Retina (tissue), 1 donor: ENCODE data around the gene STX12.
"Not testable (repeated sequence)": the region's sequence is repeated elsewhere in the genome, so short reads cannot be mapped to it uniquely, and the experiment has no call there.

Experiments used
- DNase-seq: peaks from one replicate; pipeline ENCODE4 v3.0.0-alpha.2; 2016

Gene STX12

GRCh38 chr1:27776276-27776675 is 3.3 kb downstream of the STX12 start:
- DNase-seq, result not testable (repeated sequence)

DNA sequence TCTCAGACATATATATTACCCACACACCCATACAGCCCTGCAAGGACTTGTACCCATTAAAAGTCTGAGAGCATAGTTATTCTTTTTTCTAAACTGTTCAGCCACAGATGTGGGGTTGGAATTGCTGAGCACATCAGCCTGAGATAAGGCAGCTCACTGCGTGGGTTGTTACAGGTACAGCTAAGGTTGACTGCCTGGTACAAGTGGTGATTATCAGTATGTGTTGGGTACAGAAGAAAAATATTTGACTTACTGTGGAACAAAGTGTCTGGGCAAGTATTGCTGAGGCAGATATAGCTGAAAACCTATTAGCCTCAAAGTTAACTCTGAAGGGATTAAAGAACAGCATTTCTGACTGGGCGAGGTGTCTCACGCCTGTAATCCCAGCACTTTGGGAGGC is 5.0 kb downstream of the STX12 start:
- no peak for DNase-seq

GRCh38 chr1:27779122-27779521 is 6.1 kb downstream of the STX12 start:
- no peak for DNase-seq

DNA sequence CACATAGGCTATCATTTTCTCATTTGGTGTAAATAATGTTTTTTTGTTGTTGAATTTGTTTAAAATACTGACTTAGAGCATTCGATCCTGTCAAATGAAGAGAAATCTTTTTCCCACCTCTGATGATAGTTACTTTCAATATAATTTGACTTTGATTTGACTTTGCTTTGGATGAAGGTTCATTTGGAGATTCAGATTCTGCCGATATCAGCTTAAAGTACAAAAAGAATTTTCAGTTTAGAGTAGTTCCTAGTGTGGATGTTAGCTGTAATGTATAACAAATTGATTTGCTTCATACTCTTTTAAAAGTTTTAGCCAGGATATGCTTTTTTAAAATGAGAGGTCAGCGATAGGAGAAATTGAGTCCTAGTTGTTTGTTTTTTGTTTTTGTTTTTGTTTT is 9.9 kb downstream of the STX12 start:
- no peak for DNase-seq

GRCh38 chr1:27784700-27785099 is 11.7 kb downstream of the STX12 start:
- no peak for DNase-seq

DNA sequence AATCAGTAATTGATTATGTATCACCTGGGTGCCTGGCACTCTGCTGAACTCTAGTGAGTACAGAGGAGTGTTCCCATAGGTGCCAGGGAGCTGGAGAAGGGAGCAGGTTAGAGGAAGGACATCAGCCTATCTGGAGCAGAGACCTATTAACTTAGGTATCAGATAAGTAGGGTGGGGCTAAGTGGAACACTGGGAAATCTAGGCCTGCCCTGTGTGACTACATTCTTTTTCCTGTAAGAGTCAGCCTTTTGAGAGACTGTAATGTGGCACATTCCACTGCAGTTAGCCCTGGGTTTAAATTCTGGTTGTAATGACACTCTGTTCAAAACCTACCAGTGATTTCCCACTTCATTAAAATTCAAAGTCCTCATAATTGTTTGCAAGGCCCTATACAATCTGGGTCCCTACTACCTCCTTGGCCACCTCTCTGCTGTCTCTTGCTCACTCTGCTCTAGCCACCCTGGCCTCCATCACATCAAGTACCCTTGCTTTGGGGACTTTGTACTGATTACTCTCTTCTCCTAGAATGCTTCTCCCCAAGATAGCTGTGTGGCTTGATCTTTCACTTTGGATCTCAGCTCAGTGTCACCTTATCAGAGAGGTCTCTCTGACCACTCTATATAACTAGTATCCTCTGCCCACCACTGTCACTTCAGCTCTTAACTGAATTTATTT is 12.9 kb downstream of the STX12 start:
- DNase-seq, result no peak

DNA sequence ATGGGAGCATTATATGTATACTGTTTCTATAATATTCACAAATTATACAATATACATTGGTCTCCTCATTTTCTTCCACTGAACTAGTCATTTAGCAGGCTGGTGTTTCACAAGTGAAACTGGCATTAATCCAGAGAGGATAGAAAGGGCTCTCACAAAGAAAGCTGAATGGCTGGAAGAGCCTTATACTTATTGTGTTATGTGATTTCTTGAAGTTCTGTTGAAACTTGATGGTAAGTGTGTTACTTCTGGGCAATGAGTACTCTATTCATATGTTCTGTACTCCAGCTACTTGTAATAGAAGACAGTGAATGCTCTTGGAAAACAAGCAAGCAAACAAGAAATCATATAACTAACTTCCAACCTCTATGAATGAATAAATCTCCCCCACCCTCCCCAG is 14.9 kb downstream of the STX12 start:
- no peak for DNase-seq

- DNase-seq, result no peak
Measured at GRCh38 chr1:27789540-27790041, 16.6 kb downstream of the STX12 start.

GRCh38 chr1:27790270-27790669 is 17.3 kb downstream of the STX12 start:
- not testable (repeated sequence) for DNase-seq

DNA sequence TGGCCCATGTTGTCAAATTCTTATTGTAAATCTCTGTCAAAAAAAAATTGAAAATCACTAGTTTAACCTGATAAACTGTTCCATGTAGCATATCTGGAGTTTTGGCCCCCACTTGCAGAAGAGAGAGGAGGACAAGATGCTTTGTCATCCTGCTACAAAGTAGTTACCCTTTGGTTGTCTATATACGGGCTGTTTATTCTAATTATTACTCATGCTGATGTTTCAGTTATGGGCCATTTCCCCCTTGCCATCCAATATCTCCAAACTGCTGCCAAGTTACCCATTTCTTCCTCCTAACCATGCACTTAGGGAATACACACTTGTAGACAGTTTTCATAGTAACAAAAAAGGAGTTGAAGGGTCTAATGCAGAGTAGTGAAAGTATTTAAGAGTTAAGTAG is 22.6 kb downstream of the STX12 start:
- DNase-seq, result no peak

- DNase-seq, result no peak
Measured at GRCh38 chr1:27804791-27805190, 31.8 kb downstream of the STX12 start.

GRCh38 chr1:27806758-27807157 is 33.7 kb downstream of the STX12 start:
- no peak for DNase-seq

DNA sequence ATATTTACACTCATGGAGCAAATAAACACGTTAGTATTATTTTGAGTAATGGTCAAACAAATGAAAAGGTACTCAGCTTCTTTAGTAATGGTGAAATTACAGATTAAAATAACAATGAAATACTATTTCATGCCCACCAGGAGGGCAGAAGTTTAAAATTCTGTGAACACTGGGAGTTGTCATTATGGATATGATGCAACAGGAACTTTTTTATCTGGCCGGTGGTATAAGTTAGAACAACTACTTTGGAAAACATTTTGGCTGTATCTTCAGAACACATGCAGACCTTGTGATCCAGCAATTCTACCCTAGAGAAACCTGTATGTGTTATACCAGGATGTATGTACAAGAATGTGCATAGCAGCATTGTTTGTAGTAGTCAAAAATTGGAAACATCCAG is 34.4 kb downstream of the STX12 start:
- no peak for DNase-seq

DNA sequence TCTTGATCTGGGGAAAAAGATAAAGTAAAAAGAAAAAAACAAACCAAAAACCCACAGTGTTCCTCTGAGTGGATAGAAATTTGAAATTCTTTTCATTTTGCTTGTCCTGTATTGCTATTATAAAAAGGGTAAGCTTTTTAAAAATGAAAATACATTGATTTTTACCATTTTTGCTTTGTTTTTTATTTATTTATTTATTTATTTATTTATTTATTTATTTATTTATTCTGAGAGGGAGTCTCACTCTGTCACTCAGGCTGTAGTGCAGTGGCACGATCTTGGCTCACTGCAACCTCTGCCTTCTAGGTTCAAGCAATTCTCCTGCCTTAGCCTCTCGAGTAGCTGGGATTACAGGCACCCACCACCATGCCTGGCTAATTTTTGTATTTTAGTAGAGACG is 35.1 kb downstream of the STX12 start:
- not testable (repeated sequence) for DNase-seq

GRCh38 chr1:27809883-27810282 is 36.9 kb downstream of the STX12 start:
- no peak for DNase-seq

DNA sequence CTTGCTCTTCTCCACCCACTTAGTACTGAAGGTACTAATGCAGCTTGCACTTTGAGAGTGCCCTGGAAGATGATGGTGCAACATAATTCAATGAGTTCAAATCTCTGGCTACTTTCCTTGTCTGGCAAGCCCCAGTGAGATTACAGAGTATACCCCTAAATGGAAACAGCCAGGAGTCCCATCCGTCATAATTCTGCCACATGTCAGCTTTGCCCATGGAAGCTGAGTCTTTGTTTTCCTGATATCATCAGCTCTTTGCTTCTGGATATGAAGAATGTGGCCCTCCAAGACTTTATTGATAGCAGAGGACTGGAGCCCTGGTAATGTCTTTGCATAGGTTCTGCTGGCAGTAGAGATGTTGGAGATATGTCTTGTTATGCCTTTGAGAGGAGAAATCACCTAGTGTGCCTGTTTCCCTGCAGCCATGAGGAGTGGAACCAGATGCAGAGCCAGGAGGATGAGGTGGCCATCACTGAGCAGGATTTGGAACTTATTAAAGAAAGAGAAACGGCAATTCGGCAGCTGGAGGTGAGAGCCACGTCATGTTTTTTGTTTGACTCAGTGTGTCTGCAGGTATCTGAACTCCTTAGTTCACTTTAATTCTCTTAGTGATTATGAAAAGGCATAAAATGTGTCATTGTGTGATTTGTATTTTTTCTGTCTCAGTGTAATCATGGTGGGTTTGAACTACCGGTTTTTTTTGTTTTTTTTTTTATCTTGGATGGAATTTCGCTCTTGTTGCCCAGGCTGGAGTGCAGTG is 38.9 kb downstream of the STX12 start:
- DNase-seq, result no peak

- no peak for DNase-seq
Measured at GRCh38 chr1:27816921-27817630, 44.1 kb downstream of the STX12 start.

DNA sequence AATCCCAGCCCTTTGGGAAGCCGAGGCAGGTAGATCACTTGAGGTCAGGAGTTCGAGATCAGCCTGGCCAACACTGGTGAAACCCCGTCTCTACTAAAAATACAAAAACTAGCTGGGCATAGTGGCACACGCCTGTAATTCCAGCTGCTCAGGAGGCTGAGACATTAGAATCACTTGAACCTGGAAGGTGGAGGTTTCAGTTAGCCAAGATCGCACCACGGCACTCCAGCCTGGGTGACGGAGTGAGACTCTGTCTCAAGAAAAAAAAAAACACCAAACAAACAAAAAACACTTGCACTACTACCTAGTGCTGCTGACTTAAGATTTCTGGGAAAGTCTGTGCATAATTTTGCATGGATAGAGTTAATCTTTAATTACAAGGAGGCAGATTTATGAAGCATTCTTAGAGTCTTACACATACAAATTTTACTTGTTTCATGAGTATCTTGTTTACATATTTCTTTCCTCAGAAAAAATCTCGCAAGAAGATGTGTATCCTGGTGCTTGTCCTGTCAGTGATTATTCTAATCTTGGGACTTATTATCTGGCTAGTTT is 48.8 kb downstream of the STX12 start:
- no peak for DNase-seq

DNA sequence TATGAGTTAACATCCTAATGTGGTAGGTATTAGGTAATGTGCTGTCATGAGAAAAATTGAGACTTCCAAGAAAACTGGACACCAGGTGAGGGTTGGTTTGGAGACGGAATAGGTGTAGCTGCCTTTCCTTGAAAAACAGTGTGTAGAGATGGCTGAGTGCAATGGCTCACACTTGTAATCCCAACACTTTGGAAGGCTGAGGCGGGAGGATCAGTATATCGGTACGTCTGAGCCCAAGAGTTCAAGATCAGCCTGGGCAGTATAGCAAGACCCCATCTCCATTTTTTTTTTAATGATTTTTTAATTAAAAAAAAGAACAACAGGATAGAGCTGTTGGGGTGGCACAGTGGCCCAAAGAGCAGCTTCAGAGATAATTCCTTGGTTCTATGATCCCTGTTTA is 50.8 kb downstream of the STX12 start:
- no peak for DNase-seq

DNA sequence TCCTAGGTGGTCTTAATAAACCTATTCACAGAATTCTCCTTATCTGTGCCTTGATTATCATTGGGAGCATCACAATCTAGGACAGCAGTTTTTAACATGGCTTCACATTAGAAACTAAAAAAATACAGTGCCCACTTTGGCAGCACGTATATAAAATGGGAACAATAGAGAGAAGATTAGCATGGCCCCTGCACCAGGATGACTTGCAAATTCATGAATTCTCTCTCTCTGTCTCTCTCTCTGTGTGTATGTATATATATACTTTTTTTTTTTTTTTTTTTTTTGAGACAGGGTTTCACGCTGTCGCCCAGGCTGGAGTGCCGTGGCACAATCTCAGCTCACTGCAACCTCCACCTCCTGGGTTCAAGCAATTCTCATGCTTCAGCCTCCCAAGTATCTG is 51.4 kb downstream of the STX12 start:
- DNase-seq, result no peak

DNA sequence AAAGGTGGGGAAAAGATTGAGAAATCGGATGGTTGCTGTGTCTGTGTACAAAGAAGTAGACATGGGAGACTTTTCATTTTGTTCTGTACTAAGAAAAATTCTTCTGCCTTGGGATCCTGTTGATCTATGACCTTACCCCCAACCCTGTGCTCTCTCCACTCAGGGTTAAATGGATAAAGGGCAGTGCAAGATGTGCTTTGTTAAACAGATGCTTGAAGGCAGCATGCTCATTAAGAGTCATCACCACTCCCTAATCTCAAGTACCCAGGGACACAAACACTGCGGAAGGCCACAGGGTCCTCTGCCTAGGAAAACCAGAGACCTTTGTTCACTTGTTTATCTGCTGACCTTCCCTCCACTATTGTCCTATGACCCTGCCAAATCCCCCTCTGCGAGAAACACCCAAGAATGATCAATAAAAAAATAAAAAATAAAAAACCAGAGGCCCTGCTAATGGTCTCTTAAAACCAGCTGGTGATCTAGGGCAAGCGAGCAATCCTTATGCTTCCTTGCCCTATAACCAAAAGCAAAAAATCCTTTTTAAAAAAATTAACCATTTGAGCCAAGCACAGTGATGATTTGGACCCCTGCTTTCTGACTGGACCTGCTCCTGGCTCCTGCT is 56.4 kb downstream of the STX12 start:
- not testable (repeated sequence) for DNase-seq

DNA sequence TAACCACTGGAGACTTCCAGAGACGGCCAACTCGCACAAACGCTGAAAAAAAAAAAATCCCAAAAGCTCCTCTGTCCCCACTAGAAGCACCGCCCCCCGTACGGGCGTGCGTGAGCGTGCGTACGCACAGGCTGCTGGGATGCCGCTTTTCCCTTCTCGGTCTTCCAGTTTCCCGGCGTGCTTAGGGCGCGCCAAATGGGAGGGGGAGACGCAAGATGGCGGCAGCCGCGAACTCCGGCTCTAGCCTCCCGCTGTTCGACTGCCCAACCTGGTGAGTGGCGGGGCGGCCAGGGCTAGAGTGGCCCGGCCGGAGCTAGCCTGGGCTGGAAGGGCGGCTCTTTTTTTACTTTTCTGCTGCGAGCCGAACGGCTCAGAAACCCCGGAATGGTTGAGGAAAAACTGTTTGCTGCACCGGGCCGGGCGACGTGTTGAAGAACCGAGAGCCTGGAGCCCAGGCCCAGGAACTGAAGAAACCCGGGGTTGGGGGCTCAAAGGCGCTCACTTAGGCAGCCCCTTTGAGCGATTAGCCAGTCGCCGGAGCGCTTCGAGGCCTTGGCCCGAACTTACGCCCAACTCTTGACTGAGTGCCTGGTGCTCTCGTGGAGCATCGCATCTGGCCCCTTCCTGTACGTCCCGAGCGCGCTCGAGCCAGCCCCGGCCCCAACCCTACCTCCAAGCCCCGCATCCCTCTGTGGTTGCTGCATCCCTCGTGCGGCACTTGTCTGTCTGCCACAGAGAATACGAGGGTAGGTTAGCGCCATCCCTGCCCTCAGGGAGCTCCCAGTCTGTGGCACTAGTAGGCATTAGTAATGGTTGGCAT is 57.8 kb downstream of the STX12 start, which contains the start of gene PPP1R8:
Gene PPP1R8 (plus strand): TSS at position 162 of the 820 bp plus-strand sequence. CDS start 54 bp downstream, at position 216.
- peak; percentile 96 for DNase-seq
